HG03060 (cell line): ENCODE measurements around the gene LHFPL3.

Experiments
- ATAC-seq: cut with Tn5 transposase; IDR thresholded peaks from one replicate; pipeline ENCODE4 v1.9.1; 2021; ENCODE audit warnings: low read depth, moderate number of reproducible peaks; ENCODE audit not compliant: unreplicated experiment

The LHFPL3 gene

DNA sequence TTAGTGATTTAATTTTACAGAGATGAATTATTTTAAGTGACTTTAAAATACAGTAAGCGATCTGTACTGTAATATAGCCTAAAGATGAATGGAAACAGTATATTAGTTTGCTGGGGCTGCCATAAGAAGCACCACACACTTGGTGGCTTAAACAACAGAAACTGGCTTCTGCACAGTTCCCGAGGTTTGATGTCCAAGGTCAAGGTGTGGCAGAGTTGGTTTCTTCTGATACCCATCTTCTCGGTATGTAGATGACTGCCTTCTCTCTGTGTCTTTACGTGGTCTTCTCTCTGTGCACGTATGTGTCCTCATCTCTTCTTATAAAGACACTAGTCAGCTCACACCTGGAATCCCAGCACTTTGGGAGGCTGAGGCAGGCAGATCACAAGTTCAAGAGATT is 621.6 kb downstream of the LHFPL3 start:
- no peak for ATAC-seq

DNA sequence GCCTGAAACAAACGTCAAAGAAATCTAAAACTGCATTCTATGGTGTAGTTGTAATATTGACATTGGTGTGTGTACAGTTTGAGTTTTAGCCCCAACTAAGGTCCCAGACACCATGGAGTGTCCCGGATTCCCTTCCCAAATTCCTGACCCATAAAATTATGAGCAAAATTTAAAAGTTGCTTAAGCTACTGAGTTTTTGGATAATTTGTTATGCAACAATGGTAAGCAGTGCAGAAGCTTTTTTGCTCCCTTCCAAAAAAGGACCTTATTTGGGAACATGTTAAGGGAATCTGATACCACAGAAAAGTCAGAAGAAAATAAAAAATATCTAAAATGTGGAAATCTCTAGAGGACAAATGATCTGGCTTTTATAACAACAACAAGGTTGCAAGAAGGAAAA is 622.4 kb downstream of the LHFPL3 start:
- no peak for ATAC-seq

DNA sequence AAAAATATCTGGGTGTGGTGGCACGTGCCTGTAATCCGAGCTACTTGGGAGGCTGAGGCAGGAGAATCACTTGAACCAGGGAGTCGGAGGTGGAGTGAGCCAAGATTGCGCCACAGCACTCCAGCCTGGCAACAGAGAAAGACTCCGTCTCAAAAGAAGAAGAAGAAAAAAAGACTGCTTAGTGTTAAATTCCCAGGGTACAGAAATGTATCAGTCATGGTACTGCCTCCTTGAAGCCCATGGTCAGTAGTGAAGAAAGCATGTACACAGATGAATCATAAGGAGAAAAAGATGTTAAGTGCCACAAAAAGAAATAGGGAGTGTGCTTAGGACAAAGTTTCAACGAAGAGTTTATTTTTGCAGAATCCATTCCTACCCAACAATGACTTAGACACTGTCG is 623.1 kb downstream of the LHFPL3 start:
- ATAC-seq, result no peak

DNA sequence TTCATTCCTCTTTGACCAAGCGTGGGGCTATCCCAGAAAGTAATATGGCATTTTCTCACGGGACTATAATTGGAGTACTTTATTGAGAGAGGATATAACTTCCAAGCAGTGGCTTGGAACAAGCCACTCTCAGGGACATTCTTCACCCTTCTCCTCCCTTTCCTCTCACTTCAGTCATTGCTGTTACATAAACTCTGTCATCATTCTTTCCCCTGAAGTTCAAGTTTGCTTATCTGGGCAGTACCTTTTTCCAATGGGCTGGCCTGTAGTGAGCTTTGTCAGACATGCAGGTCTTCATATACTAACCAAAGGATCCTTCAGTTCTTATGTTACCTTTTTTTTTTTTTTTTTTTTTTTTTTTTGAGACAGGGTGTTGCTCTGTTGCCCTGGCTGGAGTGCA is 626.9 kb downstream of the LHFPL3 start:
- ATAC-seq, result no peak
